ENCODE data around the gene FAM117A. TPM values are rescaled to one million over a fixed set of nuclear protein-coding genes. Genes with fewer than 3 reads are reported as not detected.

Gene FAM117A
- total RNA-seq, 1 donor from 2014 or later, result 14.6 TPM

DNA sequence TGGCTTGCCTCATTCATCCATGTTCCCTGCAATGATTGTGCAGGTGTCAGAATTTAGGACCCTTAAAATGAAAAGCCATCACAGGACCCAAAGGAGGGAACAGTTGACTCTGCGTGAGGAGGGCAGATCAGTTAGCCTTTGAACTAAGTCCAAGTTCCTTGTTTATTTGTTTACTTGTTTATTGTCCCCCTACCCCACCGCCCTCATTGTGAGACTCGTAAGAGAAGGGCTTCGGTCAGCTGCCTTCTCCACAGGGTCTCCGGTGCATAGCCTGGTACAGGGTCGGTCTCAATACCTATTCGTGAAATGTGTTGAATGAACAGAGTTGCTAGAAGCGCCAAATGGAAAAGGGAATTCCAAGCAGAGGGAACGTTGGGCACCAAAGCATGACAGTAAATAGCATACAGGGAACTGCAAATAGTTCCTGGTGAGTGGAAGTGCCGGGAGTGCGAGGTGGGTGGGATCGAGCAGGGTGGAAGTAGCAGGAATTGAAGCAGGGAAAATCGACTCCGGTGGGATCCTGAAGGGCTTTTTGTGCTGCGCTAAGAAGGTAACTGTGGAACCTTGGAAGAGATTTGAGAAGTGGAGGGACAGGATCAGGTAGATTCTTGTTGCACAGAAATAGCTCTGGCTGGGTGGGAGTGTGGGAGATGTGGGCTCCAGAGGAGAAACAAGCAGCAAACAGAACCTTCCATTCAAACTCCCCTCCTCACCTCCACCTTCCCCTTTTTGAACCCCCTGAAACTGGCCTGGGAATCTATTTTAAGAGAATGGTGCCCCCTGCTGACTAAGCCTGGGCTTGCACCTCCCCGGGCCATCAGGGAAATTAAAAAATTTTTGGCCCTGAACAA lies 68.9 kb downstream of the FAM117A start:
- Histone ChIP-seq H3K36me3 (no peaks in the 10 kb centered on the region), H3K4me3 (peak overlapping the region; percentile 17), H3K79me2 (ENCODE audit: low read depth) (no peaks in the 10 kb centered on the region), H3K9me3 (ENCODE audit: low read depth) (no peaks in the 10 kb centered on the region), H3K27me3 (peaks cover 11% of the 10 kb centered on the region), H3K4me1 (peaks cover 8% of the 10 kb centered on the region), H3K4me2 (peak overlapping the region; percentile 60), H2AFZ (replicated peaks) (peak overlapping the region; percentile 83), H4K20me1 (ENCODE audit: low read depth) (no peaks in the 10 kb centered on the region), H3F3A (ENCODE audit: low read depth) (peaks cover 10% of the 10 kb centered on the region), H3K27ac (no peak overlapping the region), H3K9ac (no peak overlapping the region)
- peaks cover 7% of the 10 kb centered on the region for H3K4me1 Mint-ChIP-seq
- H3K4me3 Mint-ChIP-seq, result no peak overlapping the region
- TF ChIP-seq, protein P1, sequence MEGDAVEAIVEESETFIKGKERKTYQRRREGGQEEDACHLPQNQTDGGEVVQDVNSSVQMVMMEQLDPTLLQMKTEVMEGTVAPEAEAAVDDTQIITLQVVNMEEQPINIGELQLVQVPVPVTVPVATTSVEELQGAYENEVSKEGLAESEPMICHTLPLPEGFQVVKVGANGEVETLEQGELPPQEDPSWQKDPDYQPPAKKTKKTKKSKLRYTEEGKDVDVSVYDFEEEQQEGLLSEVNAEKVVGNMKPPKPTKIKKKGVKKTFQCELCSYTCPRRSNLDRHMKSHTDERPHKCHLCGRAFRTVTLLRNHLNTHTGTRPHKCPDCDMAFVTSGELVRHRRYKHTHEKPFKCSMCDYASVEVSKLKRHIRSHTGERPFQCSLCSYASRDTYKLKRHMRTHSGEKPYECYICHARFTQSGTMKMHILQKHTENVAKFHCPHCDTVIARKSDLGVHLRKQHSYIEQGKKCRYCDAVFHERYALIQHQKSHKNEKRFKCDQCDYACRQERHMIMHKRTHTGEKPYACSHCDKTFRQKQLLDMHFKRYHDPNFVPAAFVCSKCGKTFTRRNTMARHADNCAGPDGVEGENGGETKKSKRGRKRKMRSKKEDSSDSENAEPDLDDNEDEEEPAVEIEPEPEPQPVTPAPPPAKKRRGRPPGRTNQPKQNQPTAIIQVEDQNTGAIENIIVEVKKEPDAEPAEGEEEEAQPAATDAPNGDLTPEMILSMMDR (IDR thresholded peaks at IDR 0.05), result peak; percentile 99
- no peak for TF ChIP-seq EZH2phosphoT487 (IDR thresholded peaks at IDR 0.05)
- no peak for TF ChIP-seq EZH2 (IDR thresholded peaks at IDR 0.05)
- no peaks in the 10 kb centered on the region for H3K9me3 Mint-ChIP-seq
- no peak overlapping the region for H3K27ac Mint-ChIP-seq
- peaks cover 2% of the 10 kb centered on the region for H3K36me3 Mint-ChIP-seq
- peak; percentile 72 for DNase-seq (ENCODE audit: low spot score)
- peaks cover 17% of the 10 kb centered on the region for H3K27me3 Mint-ChIP-seq (ENCODE audit: insufficient read depth, low read depth)

- peaks cover 11% of the 10 kb centered on the region for H3K27me3 ChIP-seq
- no peaks in the 10 kb centered on the region for H4K20me1 ChIP-seq (ENCODE audit: low read depth)
- no peak overlapping the region for H3K9ac ChIP-seq
- H3K4me2 ChIP-seq, result no peak overlapping the region
- H3K4me1 ChIP-seq, result peaks cover 8% of the 10 kb centered on the region
- no peak overlapping the region for H2AFZ ChIP-seq (replicated peaks)
- no peak overlapping the region for H3K4me3 Mint-ChIP-seq
- peaks cover 10% of the 10 kb centered on the region for H3K27me3 Mint-ChIP-seq (ENCODE audit: insufficient read depth, low read depth)
- DNase-seq (ENCODE audit: low spot score), result no peak
- no peak overlapping the region for H3K4me3 ChIP-seq
- no peaks in the 10 kb centered on the region for H3K9me3 Mint-ChIP-seq
- H3F3A ChIP-seq (ENCODE audit: low read depth), result peaks cover 10% of the 10 kb centered on the region
- H3K27ac Mint-ChIP-seq, result peak overlapping the region; percentile 86
- TF ChIP-seq, protein P1 (IDR thresholded peaks at IDR 0.05), result no peak
- TF ChIP-seq EZH2phosphoT487 (IDR thresholded peaks at IDR 0.05) (no peak), EZH2 (IDR thresholded peaks at IDR 0.05) (no peak)
- H3K4me1 Mint-ChIP-seq, result peaks cover 7% of the 10 kb centered on the region
- no peaks in the 10 kb centered on the region for H3K9me3 ChIP-seq (ENCODE audit: low read depth)
- H3K36me3 ChIP-seq, result no peaks in the 10 kb centered on the region
- H3K36me3 Mint-ChIP-seq, result no peaks in the 10 kb centered on the region
- H3K27ac ChIP-seq, result no peak overlapping the region
- no peaks in the 10 kb centered on the region for H3K79me2 ChIP-seq (ENCODE audit: low read depth)
These were observed 71.2 kb downstream of the FAM117A start for GRCh38 chr17:49692751-49693150.

DNA sequence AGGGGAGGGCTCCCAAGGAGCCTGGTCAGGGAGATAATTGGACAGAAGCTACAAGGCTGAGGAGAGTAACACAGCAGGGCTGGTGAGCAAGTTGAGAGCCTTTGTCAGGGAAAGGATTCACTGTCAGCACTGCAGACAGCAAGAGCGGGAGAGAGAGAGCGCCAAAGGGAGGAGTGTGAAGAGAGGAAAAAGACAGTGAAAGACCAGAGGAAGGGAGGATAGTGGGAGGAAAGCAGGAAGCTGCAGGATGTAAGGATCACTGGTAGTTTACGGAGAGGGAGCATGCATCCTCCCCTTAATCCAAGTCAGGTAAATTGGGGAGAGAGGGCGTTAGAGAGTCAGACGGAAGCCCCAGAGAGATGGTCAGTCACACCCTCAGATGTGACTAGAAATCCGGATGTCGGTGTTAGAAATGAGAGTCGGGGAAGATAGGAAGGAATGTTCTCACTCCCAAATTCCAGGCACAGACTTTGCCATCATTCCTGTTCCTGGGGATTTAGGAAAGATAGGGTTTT lies 72.2 kb downstream of the FAM117A start:
- H2AFZ ChIP-seq (replicated peaks), result peak overlapping the region; percentile 21
- no peak overlapping the region for H3K27ac Mint-ChIP-seq
- H3K4me1 ChIP-seq, result peaks cover 8% of the 10 kb centered on the region
- no peak overlapping the region for H3K4me2 ChIP-seq
- H3F3A ChIP-seq (ENCODE audit: low read depth), result peaks cover 10% of the 10 kb centered on the region
- no peak overlapping the region for H3K27ac ChIP-seq
- H3K79me2 ChIP-seq (ENCODE audit: low read depth), result no peaks in the 10 kb centered on the region
- H3K9me3 Mint-ChIP-seq, result no peaks in the 10 kb centered on the region
- peaks cover 10% of the 10 kb centered on the region for H3K27me3 Mint-ChIP-seq (ENCODE audit: insufficient read depth, low read depth)
- H3K9me3 ChIP-seq (ENCODE audit: low read depth), result no peaks in the 10 kb centered on the region
- DNase-seq (ENCODE audit: low spot score), result no peak
- H3K9ac ChIP-seq, result no peak overlapping the region
- peaks cover 7% of the 10 kb centered on the region for H3K4me1 Mint-ChIP-seq
- peaks cover 11% of the 10 kb centered on the region for H3K27me3 ChIP-seq
- peak overlapping the region; percentile 3 for H3K4me3 Mint-ChIP-seq
- H3K36me3 ChIP-seq, result no peaks in the 10 kb centered on the region
- H4K20me1 ChIP-seq (ENCODE audit: low read depth), result no peaks in the 10 kb centered on the region
- H3K4me3 ChIP-seq, result no peak overlapping the region
- no peaks in the 10 kb centered on the region for H3K36me3 Mint-ChIP-seq
- TF ChIP-seq EZH2 (IDR thresholded peaks at IDR 0.05), result no peak
- no peak for TF ChIP-seq EZH2phosphoT487 (IDR thresholded peaks at IDR 0.05)
- TF ChIP-seq, protein P1 (IDR thresholded peaks at IDR 0.05), result no peak
